HepG2 (cell line): ENCODE data around the gene TMEM258. TPM values are rescaled to one million over a fixed set of nuclear protein-coding genes. Genes with fewer than 3 reads are reported as not detected.

ENCODE experiments used
- ATAC-seq: fragments of 200-7000 bp; cut with Tn5 transposase; 3 replicates; pipeline ENCODE4 v1.9.1; 2020; ENCODE audit warnings: mild to moderate bottlenecking, moderate library complexity
- BruUV-seq: library from RNA; stranded (reverse); fragments of 400-500 nt; replicated peaks from 2 replicates; lab custom pipeline; 2021; lab: Mats Ljungman, UMichigan
- CTCF ChIA-PET: fragments of 300-600 bp; formaldehyde crosslinking; extraction: SDS; loops from one replicate; lab custom pipeline; 2021; ENCODE audit warnings: low total read pairs, inconsistent platforms, low intra/inter-chr PET ratio; lab: Yijun Ruan, JAX
- POLR2A ChIA-PET: fragments of 350-600 bp; sonication (Branson Sonifier 250); formaldehyde crosslinking; loops from one replicate; lab custom pipeline; 2020; ENCODE audit warnings: antibody characterized with exemption, inconsistent platforms; lab: Yijun Ruan, JAX
- DNase-seq: peaks from one replicate; pipeline ENCODE4 v3.0.0-alpha.2; 2015; ENCODE audit warnings: low spot score
- FAIRE-seq: peaks from 3 replicates; lab custom pipeline; 2011; peaks lifted over from hg19 to GRCh38; lab: Jason Lieb, UNC
- H2AFZ ChIP-seq: one replicate; pipeline ENCODE4 v1.6.1; 2011; ENCODE audit warnings: low read length, inconsistent platforms
- H3K27ac ChIP-seq: fragments of 300-600 bp; 3 replicates; pipeline ENCODE4 v1.8.0; 2011; ENCODE audit warnings: mixed run types, mild to moderate bottlenecking, mixed read lengths, low read length, inconsistent platforms; ENCODE audit not compliant: insufficient read depth; ENCODE audit errors: extremely low read length
- H3K27me3 ChIP-seq, 2 experiments: fragments of 200-600 bp in 1 of 2; 2 replicates in 1 of 2; 3 replicates in 1 of 2; pipeline versions ENCODE4 v1.6.0 to v1.8.0; 2011; ENCODE audit warnings: low read length in 2 of 2, mild to moderate bottlenecking in 2 of 2, moderate library complexity in 2 of 2, inconsistent platforms in 1 of 2; ENCODE audit not compliant: insufficient read depth in 2 of 2, control insufficient read depth in 1 of 2
- H3K36me3 ChIP-seq, 2 experiments: fragments of 200-600 bp in 1 of 2; replicated peaks in 1 of 2; 2 replicates in 1 of 2; 3 replicates in 1 of 2; pipeline versions ENCODE4 v1.5.1 to v1.8.0; 2011; ENCODE audit warnings: low read length in 2 of 2, inconsistent platforms in 1 of 2; ENCODE audit not compliant: insufficient read depth in 2 of 2, control insufficient read depth in 1 of 2
- H3K4me1 ChIP-seq: 2 replicates; pipeline ENCODE4 v1.5.1; 2012; ENCODE audit warnings: low read length, inconsistent platforms; ENCODE audit not compliant: insufficient read depth
- H3K4me2 ChIP-seq: 2 replicates; pipeline ENCODE4 v1.6.0; 2011; ENCODE audit warnings: low read depth, low read length, inconsistent platforms
- H3K4me3 ChIP-seq, 3 experiments: fragments of 200-600 bp in 1 of 3; sonication (generic), shearing (Covaris generic) in 1 of 3; replicated peaks in 1 of 3; 2 replicates each; pipeline ENCODE4 v1.5.1; 2011 to 2016; ENCODE audit warnings: low read length in 3 of 3, inconsistent platforms in 2 of 3, low read depth in 2 of 3, mild to moderate bottlenecking in 2 of 3, control low read depth in 1 of 3, mixed read lengths in 1 of 3; ENCODE audit not compliant: insufficient read depth in 1 of 3
- H3K79me2 ChIP-seq: one replicate; pipeline ENCODE4 v1.6.1; 2011; ENCODE audit warnings: low read length, inconsistent platforms; ENCODE audit not compliant: insufficient read depth
- H3K9ac ChIP-seq: 2 replicates; pipeline ENCODE4 v1.6.0; 2011; ENCODE audit warnings: mild to moderate bottlenecking, low read depth, low read length, inconsistent platforms; ENCODE audit not compliant: insufficient read depth
- H3K9me3 ChIP-seq: 2 replicates; pipeline ENCODE4 v1.5.1; 2012; ENCODE audit warnings: mild to moderate bottlenecking, low read length
- H4K20me1 ChIP-seq: 2 replicates; pipeline ENCODE4 v1.6.0; 2011; ENCODE audit warnings: inconsistent platforms, mild to moderate bottlenecking, low read length, moderate library complexity; ENCODE audit not compliant: insufficient read depth
- BCL6 ChIP-seq: IDR thresholded peaks from 2 replicates; pipeline ENCODE4 v1.6.1; 2016; ENCODE audit warnings: missing genetic modification reagents, missing compliant biosample characterization
- CHD2 ChIP-seq: IDR thresholded peaks from 2 replicates; pipeline ENCODE4 v1.6.1; 2011; ENCODE audit warnings: low read depth, low read length, improper control_type of control experiment
- CREM ChIP-seq, 2 experiments: sonication (generic) in 1 of 2; formaldehyde crosslinking in 1 of 2; IDR thresholded peaks; 2 replicates each; pipeline versions ENCODE4 v1.4.0 to v1.6.1; 2016 to 2020; ENCODE audit warnings: antibody characterized with exemption in 1 of 2, mild to moderate bottlenecking in 1 of 2, missing genetic modification reagents in 1 of 2
- EP300 ChIP-seq, 3 experiments: sonication (generic) in 1 of 3; formaldehyde crosslinking in 1 of 3; IDR thresholded peaks; 2 replicates each; pipeline versions ENCODE4 v1.5.1 to v1.6.1; 2011 to 2020; ENCODE audit warnings: low read depth in 2 of 3, low read length in 2 of 3, borderline replicate concordance in 1 of 3, improper control_type of control experiment in 1 of 3, mild to moderate bottlenecking in 1 of 3, missing genetic modification reagents in 1 of 3, moderate library complexity in 1 of 3
- ETV5 ChIP-seq: IDR thresholded peaks from 2 replicates; pipeline ENCODE4 v1.6.1; 2018; ENCODE audit warnings: missing biosample characterization, missing genetic modification reagents, inconsistent platforms, borderline replicate concordance
- FOXO1 ChIP-seq: sonication (generic); formaldehyde crosslinking; IDR thresholded peaks from 2 replicates; pipeline ENCODE4 v1.4.0; 2020; ENCODE audit warnings: missing genetic modification reagents
- KDM3A ChIP-seq: IDR thresholded peaks from 2 replicates; pipeline ENCODE4 v1.6.1; 2018; ENCODE audit warnings: low read depth, missing compliant biosample characterization
- NFE2L1 ChIP-seq: sonication (generic); formaldehyde crosslinking; IDR thresholded peaks from 2 replicates; pipeline ENCODE4 v1.4.0; 2020; ENCODE audit warnings: missing genetic modification reagents, mild to moderate bottlenecking, borderline replicate concordance
- NRL ChIP-seq: sonication (generic); formaldehyde crosslinking; IDR thresholded peaks from 2 replicates; pipeline ENCODE4 v1.5.0; 2020; ENCODE audit warnings: missing genetic modification reagents, mild to moderate bottlenecking, moderate library complexity, borderline replicate concordance
- TCF12 ChIP-seq, 2 experiments: fragments of 450-650 bp in 1 of 2; sonication (generic) in 1 of 2; formaldehyde crosslinking in 1 of 2; IDR thresholded peaks; 2 replicates each; pipeline versions ENCODE4 v1.6.1 to v1.8.0; 2017 to 2022; ENCODE audit warnings: antibody characterized with exemption in 1 of 2, mild to moderate bottlenecking in 1 of 2, missing genetic modification reagents in 1 of 2, moderate library complexity in 1 of 2
- ZEB1 ChIP-seq: IDR thresholded peaks from 2 replicates; pipeline ENCODE4 v1.6.1; 2012; ENCODE audit warnings: mild to moderate bottlenecking, low read depth, inconsistent platforms; ENCODE audit not compliant: insufficient replicate concordance
- ZNF883 ChIP-seq: sonication (generic); formaldehyde crosslinking; IDR thresholded peaks from 2 replicates; pipeline ENCODE4 v1.5.1; 2020; ENCODE audit warnings: mild to moderate bottlenecking, missing genetic modification reagents; ENCODE audit errors: not compliant biosample characterization
- WGBS: methylation state at CpG from one replicate; pipeline ENCODE4 v1.1.6; 2017; ENCODE audit warnings: low lambda C conversion rate; 5-methylcytosine and 5-hydroxymethylcytosine counted together
- in situ Hi-C: cut with HindIII; loops from 2 replicates; pipeline ENCODE4 v1.10.0; 2017; ENCODE audit warnings: low pct_unique_long_range_greater_than_20kb; ENCODE audit not compliant: extremely low pct_ligation_motif_present
- intact Hi-C: fragments of 100-400 bp; cut with micrococcal nuclease; formaldehyde crosslinking; loops from one replicate; pipeline ENCODE4 v1.10.0; 2022; ENCODE audit not compliant: unreplicated experiment
- polyA plus RNA-seq, 8 experiments: library from polyadenylated mRNA; depleted of rRNA in 3 of 8; stranded (reverse) in 7 of 8; unstranded in 1 of 8; fragments of >200 nt; fragmentation: Illumina TruSeq in 4 of 8; extraction: Trizol in 4 of 8; gene quantifications; 2 replicates each; pipeline versions ENCODE4 v1.2.1 to v1.2.3, GENCODE V29; 2011 to 2016; ENCODE audit warnings: low read depth in 4 of 8, missing spikeins in 1 of 8, mixed read lengths in 1 of 8; ENCODE audit not compliant: insufficient read depth in 1 of 8
- total RNA-seq, 5 experiments: library from RNA; depleted of rRNA; stranded (reverse); fragments of >200 nt; fragmentation: Illumina TruSeq; extraction: Trizol; gene quantifications; 2 replicates each; pipeline ENCODE4 v1.2.3, GENCODE V29; 2016; ENCODE audit warnings: low read depth in 1 of 5
- TF ChIP-seq, protein P1 (sequence below): sonication (generic); formaldehyde crosslinking; IDR thresholded peaks from 2 replicates; pipeline ENCODE4 v1.9.0; 2022; ENCODE audit warnings: missing genetic modification reagents, mild to moderate bottlenecking, borderline replicate concordance
- TF ChIP-seq, protein P2 (sequence below): sonication (generic); formaldehyde crosslinking; IDR thresholded peaks from 2 replicates; pipeline ENCODE4 v1.5.1; 2020; ENCODE audit warnings: mild to moderate bottlenecking, missing genetic modification reagents, borderline replicate concordance
- TF ChIP-seq, protein P3 (sequence below): sonication (generic); formaldehyde crosslinking; IDR thresholded peaks from 2 replicates; pipeline ENCODE4 v1.4.0; 2020; ENCODE audit warnings: missing genetic modification reagents, borderline replicate concordance
- TF ChIP-seq, protein P4 (sequence below): sonication (generic); formaldehyde crosslinking; IDR thresholded peaks from 2 replicates; pipeline ENCODE4 v1.9.0; 2021; ENCODE audit warnings: missing genetic modification reagents, borderline replicate concordance

The TMEM258 gene
- total and polyA plus RNA-seq, 2 of the 13 experiments (the other 11 are each of a cell fraction or from before 2014, with no cell fraction given): 175 to 424 TPM

GRCh38 chr11:61756147-61756451 lies 36.3 kb downstream of the TMEM258 start:
- FAIRE-seq (no peak), DNase-seq (no peak), ATAC-seq (peak; percentile 5)
- Histone ChIP-seq H3K36me3 (no peaks in the 10 kb centered on the region), H3K4me1 (peaks cover 76% of the 10 kb centered on the region), H3K9me3 (no peaks in the 10 kb centered on the region), H3K79me2 (peaks cover 67% of the 10 kb centered on the region), H3K27me3 (no peaks in the 10 kb centered on the region), H3K4me2 (peak overlapping the region; percentile 93), H3K27ac (peak overlapping the region; percentile 100), H3K4me3 (peak overlapping the region in 2 of 3 experiments; percentile 66 to 69; a peak in 5 of 6 replicates), H4K20me1 (no peaks in the 10 kb centered on the region), H2AFZ (no peak overlapping the region), H3K9ac (peak overlapping the region; percentile 89)
- intact Hi-C loops (no loop called here), in situ Hi-C loops (no loop called here)
- BruUV-seq: no TSS peak
- POLR2A ChIA-PET: interaction anchor here (1.2 to 4.6 kb wide), 9 partner anchors 8 to 218 kb away, joined by 3 to 92 read pairs (median 11); partner anchors contain the start of genes FEN1 and TMEM258
- CTCF ChIA-PET: interaction anchor here (1.2 to 1.3 kb wide), 2 partner anchors 13 to 20 kb away, joined by 4 to 8 read pairs; no protein-coding TSS in a partner anchor
- WGBS: 38% methylated on average over 2 of the region's 4 CpGs
- TF ChIP-seq FOXO1 (CRISPR knock-in tag) (no peak), NFE2L1 (CRISPR knock-in tag) (no peak), NRL (CRISPR knock-in tag) (no peak), CREM (IDR thresholded peaks at IDR 0.05) (no peak), CREM (CRISPR knock-in tag; IDR thresholded peaks at IDR 0.05) (no peak), EP300 (IDR thresholded peaks at IDR 0.05; ENCODE audit: low read depth in 2 of 2, low read length in 2 of 2) (no peak), EP300 (CRISPR knock-in tag; IDR thresholded peaks at IDR 0.05; ENCODE audit: borderline replicate concordance) (no peak), KDM3A (CRISPR knock-in tag) (0 out of 2 replicates have a peak, but pooled peaks have one; percentile 4), BCL6 (CRISPR knock-in tag) (no peak), CHD2 (no peak), ETV5 (CRISPR knock-in tag) (no peak), TCF12 (IDR thresholded peaks at IDR 0.05) (no peak), TCF12 (CRISPR knock-in tag; IDR thresholded peaks at IDR 0.05) (no peak), ZEB1 (peak; percentile 44), ZNF883 (CRISPR knock-in tag) (no peak)
- TF ChIP-seq, protein P1, sequence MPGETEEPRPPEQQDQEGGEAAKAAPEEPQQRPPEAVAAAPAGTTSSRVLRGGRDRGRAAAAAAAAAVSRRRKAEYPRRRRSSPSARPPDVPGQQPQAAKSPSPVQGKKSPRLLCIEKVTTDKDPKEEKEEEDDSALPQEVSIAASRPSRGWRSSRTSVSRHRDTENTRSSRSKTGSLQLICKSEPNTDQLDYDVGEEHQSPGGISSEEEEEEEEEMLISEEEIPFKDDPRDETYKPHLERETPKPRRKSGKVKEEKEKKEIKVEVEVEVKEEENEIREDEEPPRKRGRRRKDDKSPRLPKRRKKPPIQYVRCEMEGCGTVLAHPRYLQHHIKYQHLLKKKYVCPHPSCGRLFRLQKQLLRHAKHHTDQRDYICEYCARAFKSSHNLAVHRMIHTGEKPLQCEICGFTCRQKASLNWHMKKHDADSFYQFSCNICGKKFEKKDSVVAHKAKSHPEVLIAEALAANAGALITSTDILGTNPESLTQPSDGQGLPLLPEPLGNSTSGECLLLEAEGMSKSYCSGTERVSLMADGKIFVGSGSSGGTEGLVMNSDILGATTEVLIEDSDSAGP (CRISPR knock-in tag): peak; percentile 7; the same call in 1 of the 2 replicates
- TF ChIP-seq, protein P2, sequence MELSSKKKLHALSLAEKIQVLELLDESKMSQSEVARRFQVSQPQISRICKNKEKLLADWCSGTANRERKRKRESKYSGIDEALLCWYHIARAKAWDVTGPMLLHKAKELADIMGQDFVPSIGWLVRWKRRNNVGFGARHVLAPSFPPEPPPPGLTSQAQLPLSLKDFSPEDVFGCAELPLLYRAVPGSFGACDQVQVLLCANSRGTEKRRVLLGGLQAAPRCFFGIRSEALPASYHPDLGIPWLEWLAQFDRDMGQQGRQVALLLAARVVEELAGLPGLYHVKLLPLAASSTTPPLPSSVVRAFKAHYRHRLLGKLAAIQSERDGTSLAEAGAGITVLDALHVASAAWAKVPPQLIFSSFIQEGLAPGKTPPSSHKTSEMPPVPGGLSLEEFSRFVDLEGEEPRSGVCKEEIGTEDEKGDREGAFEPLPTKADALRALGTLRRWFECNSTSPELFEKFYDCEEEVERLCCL (CRISPR knock-in tag): no peak
- TF ChIP-seq, protein P3, sequence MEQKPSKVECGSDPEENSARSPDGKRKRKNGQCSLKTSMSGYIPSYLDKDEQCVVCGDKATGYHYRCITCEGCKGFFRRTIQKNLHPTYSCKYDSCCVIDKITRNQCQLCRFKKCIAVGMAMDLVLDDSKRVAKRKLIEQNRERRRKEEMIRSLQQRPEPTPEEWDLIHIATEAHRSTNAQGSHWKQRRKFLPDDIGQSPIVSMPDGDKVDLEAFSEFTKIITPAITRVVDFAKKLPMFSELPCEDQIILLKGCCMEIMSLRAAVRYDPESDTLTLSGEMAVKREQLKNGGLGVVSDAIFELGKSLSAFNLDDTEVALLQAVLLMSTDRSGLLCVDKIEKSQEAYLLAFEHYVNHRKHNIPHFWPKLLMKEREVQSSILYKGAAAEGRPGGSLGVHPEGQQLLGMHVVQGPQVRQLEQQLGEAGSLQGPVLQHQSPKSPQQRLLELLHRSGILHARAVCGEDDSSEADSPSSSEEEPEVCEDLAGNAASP: no peak
- TF ChIP-seq, protein P4, sequence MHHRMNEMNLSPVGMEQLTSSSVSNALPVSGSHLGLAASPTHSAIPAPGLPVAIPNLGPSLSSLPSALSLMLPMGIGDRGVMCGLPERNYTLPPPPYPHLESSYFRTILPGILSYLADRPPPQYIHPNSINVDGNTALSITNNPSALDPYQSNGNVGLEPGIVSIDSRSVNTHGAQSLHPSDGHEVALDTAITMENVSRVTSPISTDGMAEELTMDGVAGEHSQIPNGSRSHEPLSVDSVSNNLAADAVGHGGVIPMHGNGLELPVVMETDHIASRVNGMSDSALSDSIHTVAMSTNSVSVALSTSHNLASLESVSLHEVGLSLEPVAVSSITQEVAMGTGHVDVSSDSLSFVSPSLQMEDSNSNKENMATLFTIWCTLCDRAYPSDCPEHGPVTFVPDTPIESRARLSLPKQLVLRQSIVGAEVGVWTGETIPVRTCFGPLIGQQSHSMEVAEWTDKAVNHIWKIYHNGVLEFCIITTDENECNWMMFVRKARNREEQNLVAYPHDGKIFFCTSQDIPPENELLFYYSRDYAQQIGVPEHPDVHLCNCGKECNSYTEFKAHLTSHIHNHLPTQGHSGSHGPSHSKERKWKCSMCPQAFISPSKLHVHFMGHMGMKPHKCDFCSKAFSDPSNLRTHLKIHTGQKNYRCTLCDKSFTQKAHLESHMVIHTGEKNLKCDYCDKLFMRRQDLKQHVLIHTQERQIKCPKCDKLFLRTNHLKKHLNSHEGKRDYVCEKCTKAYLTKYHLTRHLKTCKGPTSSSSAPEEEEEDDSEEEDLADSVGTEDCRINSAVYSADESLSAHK (CRISPR knock-in tag): no peak
